ENCODE data around the gene ATXN1.

DNA sequence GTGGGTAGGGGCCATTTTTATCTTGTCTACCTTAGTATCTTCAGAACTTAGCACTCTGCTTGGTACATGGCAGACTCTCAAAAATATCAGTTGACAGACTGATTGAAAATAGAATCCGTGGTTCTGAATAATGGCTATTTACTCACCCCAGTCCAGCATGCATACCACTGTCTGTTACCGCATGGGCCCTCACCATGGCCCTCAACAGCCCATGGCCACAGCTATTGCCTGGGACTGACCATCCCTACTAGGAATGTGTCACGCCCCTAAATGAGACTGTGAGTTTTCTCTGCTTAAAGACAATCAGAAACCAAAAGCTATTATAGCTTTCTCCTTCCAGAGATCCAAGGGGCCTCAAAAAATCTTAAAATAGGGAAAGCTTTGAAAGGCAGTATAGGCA is 207.7 kb downstream of the ATXN1 start:
- TF ChIP-seq POLR2A (IDR thresholded peaks at IDR 0.05) (no peak), EP300 (IDR thresholded peaks at IDR 0.05) (no peak)
- TF ChIP-seq, protein P1, sequence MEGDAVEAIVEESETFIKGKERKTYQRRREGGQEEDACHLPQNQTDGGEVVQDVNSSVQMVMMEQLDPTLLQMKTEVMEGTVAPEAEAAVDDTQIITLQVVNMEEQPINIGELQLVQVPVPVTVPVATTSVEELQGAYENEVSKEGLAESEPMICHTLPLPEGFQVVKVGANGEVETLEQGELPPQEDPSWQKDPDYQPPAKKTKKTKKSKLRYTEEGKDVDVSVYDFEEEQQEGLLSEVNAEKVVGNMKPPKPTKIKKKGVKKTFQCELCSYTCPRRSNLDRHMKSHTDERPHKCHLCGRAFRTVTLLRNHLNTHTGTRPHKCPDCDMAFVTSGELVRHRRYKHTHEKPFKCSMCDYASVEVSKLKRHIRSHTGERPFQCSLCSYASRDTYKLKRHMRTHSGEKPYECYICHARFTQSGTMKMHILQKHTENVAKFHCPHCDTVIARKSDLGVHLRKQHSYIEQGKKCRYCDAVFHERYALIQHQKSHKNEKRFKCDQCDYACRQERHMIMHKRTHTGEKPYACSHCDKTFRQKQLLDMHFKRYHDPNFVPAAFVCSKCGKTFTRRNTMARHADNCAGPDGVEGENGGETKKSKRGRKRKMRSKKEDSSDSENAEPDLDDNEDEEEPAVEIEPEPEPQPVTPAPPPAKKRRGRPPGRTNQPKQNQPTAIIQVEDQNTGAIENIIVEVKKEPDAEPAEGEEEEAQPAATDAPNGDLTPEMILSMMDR (IDR thresholded peaks at IDR 0.05), result no peak

All from gastroesophageal sphincter (tissue), 3 donors.